Spleen (tissue), 11 donors: Measurements from ENCODE around the gene IFNL4. TPM values are rescaled to one million over a fixed set of nuclear protein-coding genes. Genes with fewer than 3 reads are reported as not detected.

Experiments used
- DNase-seq: peaks from one replicate; pipeline ENCODE4 v3.0.0-alpha.2; 2020
- H3K27ac ChIP-seq, 8 donors: fragments of 200-600 bp; sonication (generic) in 7 of 8; 1 replicate in 4 of 8; 2 replicates in 4 of 8; pipeline versions ENCODE4 v1.5.0 to v1.8.0; 2016 to 2021; ENCODE audit warnings: inconsistent platforms in 4 of 8, mild to moderate bottlenecking in 4 of 8, moderate library complexity in 1 of 8
- H3K27me3 ChIP-seq, 7 donors: fragments of 200-600 bp; sonication (generic) in 6 of 7; replicated peaks in 1 of 7; 1 replicate in 4 of 7; 2 replicates in 3 of 7; pipeline versions ENCODE4 v1.5.0 to v1.8.0; 2016 to 2021; ENCODE audit warnings: inconsistent platforms in 3 of 7, mild to moderate bottlenecking in 1 of 7
- H3K36me3 ChIP-seq, 6 donors: fragments of 200-600 bp; sonication (generic) in 5 of 6; 1 replicate in 4 of 6; 2 replicates in 2 of 6; pipeline versions ENCODE4 v1.5.0 to v1.8.0; 2016 to 2021; ENCODE audit warnings: inconsistent platforms in 2 of 6
- H3K4me1 ChIP-seq, 6 donors: fragments of 200-600 bp; sonication (generic) in 5 of 6; 1 replicate in 3 of 6; 2 replicates in 3 of 6; pipeline versions ENCODE4 v1.5.0 to v1.8.0; 2016 to 2021; ENCODE audit warnings: inconsistent platforms in 3 of 6
- H3K4me3 ChIP-seq, 8 donors: fragments of 200-600 bp; sonication (generic) in 7 of 8; 1 replicate in 4 of 8; 2 replicates in 4 of 8; pipeline versions ENCODE4 v1.5.0 to v1.8.0; 2016 to 2021; ENCODE audit warnings: inconsistent platforms in 4 of 8, mild to moderate bottlenecking in 4 of 8, moderate library complexity in 2 of 8
- H3K9me3 ChIP-seq, 8 donors: fragments of 200-600 bp; sonication (generic) in 7 of 8; 1 replicate in 4 of 8; 2 replicates in 4 of 8; pipeline versions ENCODE4 v1.5.0 to v1.8.0; 2016 to 2021; ENCODE audit warnings: inconsistent platforms in 4 of 8
- CTCF ChIP-seq, 11 experiments: fragments of 200-600 bp in 7 of 11; fragments of 450-650 bp in 4 of 11; sonication (generic) in 4 of 11; IDR thresholded peaks in 8 of 11; conservative IDR thresholded peaks in 3 of 11; 1 replicate in 7 of 11; 2 replicates in 4 of 11; pipeline versions ENCODE4 v1.4.0 to v1.8.0; 2016 to 2021; ENCODE audit warnings: antibody characterized with exemption in 11 of 11, inconsistent platforms in 4 of 11, mild to moderate bottlenecking in 1 of 11
- POLR2A ChIP-seq, 3 donors: fragments of 450-650 bp; IDR thresholded peaks; one replicate each; pipeline ENCODE4 v1.5.1; 2017; ENCODE audit warnings: antibody characterized with exemption in 3 of 3, mild to moderate bottlenecking in 1 of 3
- POLR2AphosphoS5 ChIP-seq, 3 donors: sonication (generic); formaldehyde crosslinking; IDR thresholded peaks; one replicate each; pipeline ENCODE4 v1.5.1; 2017; ENCODE audit warnings: antibody characterized with exemption in 3 of 3
- WGBS, 5 donors: extraction: QIAGEN DNeasy Blood & Tissue Kit in 3 of 5; methylation state at CpG; one replicate each; pipeline versions ENCODE4 v1.1.5 to v1.1.7; 2013 to 2018; 5-methylcytosine and 5-hydroxymethylcytosine counted together
- intact Hi-C: fragments of 100-400 bp; cut with DNase I; formaldehyde crosslinking; loops from one replicate; pipeline ENCODE4 v1.15.0; 2023; ENCODE audit warnings: low total_unique reads
- polyA plus RNA-seq, 3 donors: library from polyadenylated mRNA; stranded (reverse); fragments of 200-250 nt; gene quantifications; one replicate each; pipeline ENCODE4 v1.2.1, GENCODE V29; 2013
- total RNA-seq, 7 donors: library from RNA; depleted of rRNA in 3 of 7; stranded (reverse); fragments of >200 nt in 3 of 7; fragmentation: NEBNext Ultra II Directional in 4 of 7; extraction: Animal tissue kit (Norgen Biotek cat#: 25700) in 4 of 7; gene quantifications; one replicate each; pipeline versions ENCODE4 v1.1.0 to v1.2.1, GENCODE V29; 2016 to 2021
- donor health status: healthy with polysubstance abuse.
- donor health status: DM: no; HTN: no; CAD: no; lungs with moderate emphysema.
- donor health status: DM: no; HTN: no; CAD: no.
- donor health status: Bipolar disorder and iron deficiency.
- donor health status: healthy.
- donor health status: DM: no; HTN: no; CAD: no.
- donor health status: DM: yes; HTN: yes; CAD: no.

IFNL4 gene
- total and polyA plus RNA-seq, 10 donors, result not detected

DNA sequence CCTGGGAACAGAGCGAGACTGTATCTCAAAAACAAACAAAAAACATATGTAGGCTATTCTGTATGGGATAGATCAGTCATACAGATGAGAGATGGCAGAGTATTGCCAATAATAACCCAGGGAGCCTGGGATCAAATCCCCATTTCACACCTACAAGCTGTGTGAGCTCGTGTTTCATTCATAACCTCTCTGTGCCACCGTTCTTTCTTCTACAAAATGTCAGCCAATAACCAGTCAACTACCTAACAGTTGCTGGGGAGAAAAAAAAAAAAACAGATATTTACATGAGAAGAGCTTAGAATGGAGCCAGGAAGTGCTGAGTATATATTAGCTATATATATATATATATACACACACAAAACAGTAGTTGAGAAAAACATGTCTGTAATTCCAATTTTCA is 13.0 kb upstream of the IFNL4 start:
- Histone ChIP-seq H3K27ac (no peak overlapping the region), H3K36me3 (no peaks in the 10 kb centered on the region), H3K4me1 (peaks cover 0 to 21% (median 15%) of the 10 kb centered on the region in 6 donors), H3K9me3 (no peaks in the 10 kb centered on the region), H3K27me3 (peaks cover 4 to 66% (median 40%) of the 10 kb centered on the region in 7 donors), H3K4me3 (no peak overlapping the region)
- TF ChIP-seq CTCF (IDR thresholded peaks at IDR 0.05 in 8 of 11, conservative IDR thresholded peaks at IDR 0.05 in 3 of 11) (no peak), POLR2AphosphoS5 (IDR thresholded peaks at IDR 0.05) (no peak), POLR2A (IDR thresholded peaks at IDR 0.05) (no peak)
- no peak for DNase-seq
- intact Hi-C loops, result no loop called here
- 53 to 88% (median 82%) methylated on average over 3 of the region's 3 CpGs for WGBS, 5 donors

- Histone ChIP-seq H3K36me3 (no peaks in the 10 kb centered on the region), H3K4me3 (no peak overlapping the region), H3K4me1 (no peaks in the 10 kb centered on the region), H3K27me3 (peaks cover 0 to 44% (median 6%) of the 10 kb centered on the region in 7 donors), H3K27ac (no peak overlapping the region), H3K9me3 (no peaks in the 10 kb centered on the region)
- peak; percentile 6 for DNase-seq
- intact Hi-C loops, result no loop called here
- WGBS, 5 donors, result 94 to 97% (median 95%) methylated on average over 4 of the region's 4 CpGs
- TF ChIP-seq POLR2A (IDR thresholded peaks at IDR 0.05) (no peak), CTCF (IDR thresholded peaks at IDR 0.05 in 8 of 11, conservative IDR thresholded peaks at IDR 0.05 in 3 of 11) (no peak), POLR2AphosphoS5 (IDR thresholded peaks at IDR 0.05) (no peak)
Measured at GRCh38 chr19:39257227-39257626, 8.6 kb upstream of the IFNL4 start.

DNA sequence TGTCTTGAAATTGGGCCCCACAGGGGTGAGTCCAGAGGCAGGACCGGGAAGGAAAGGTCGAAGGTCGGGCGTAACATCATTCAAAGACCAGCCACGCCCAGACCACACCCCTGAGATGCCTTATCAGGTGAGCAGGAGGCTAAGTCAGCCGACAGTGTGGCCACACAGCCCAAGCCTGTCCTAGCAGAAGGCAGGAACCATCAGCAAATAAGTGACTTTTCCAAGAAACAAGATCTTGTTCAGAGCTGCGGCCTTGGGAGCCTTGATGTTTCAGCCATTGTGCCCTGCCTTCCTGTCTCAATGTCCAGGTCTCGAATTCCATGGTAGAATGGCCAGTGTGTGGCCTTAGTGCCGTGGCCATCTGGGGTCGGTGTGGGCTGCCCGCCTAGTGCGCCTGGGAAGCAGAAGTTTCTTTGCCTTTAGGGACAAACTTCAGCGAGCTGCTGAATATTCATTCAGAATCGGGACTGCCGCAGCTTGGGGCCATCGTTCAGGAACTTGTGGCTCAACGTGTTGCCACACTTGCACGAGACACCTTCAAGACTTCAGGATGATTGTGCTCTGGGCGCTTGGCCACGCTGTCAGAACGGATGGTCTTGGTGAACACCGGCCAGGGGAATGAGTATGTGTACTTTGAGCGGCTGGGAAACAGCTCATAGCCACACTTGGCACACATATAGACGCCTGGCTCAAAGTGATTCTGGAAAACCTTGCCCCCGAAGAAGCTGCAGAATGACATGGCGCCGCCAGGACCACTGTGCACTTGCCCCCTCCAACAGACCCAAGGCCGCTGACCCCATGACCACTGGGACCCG is 6.1 kb upstream of the IFNL4 start:
- 75 to 89% (median 84%) methylated on average over 28 to 29 of the region's 29 CpGs for WGBS, 5 donors
- no peaks in the 10 kb centered on the region for H3K4me1 ChIP-seq
- peaks cover 0 to 34% (median 0%) of the 10 kb centered on the region in 7 donors for H3K27me3 ChIP-seq
- H3K27ac ChIP-seq, result no peak overlapping the region
- intact Hi-C loops, result no loop called here
- TF ChIP-seq POLR2AphosphoS5 (IDR thresholded peaks at IDR 0.05) (no peak), POLR2A (IDR thresholded peaks at IDR 0.05) (no peak), CTCF (IDR thresholded peaks at IDR 0.05 in 8 of 11, conservative IDR thresholded peaks at IDR 0.05 in 3 of 11) (no peak)
- H3K4me3 ChIP-seq, result no peak overlapping the region
- DNase-seq, result no peak
- no peaks in the 10 kb centered on the region for H3K9me3 ChIP-seq
- no peaks in the 10 kb centered on the region for H3K36me3 ChIP-seq

DNA sequence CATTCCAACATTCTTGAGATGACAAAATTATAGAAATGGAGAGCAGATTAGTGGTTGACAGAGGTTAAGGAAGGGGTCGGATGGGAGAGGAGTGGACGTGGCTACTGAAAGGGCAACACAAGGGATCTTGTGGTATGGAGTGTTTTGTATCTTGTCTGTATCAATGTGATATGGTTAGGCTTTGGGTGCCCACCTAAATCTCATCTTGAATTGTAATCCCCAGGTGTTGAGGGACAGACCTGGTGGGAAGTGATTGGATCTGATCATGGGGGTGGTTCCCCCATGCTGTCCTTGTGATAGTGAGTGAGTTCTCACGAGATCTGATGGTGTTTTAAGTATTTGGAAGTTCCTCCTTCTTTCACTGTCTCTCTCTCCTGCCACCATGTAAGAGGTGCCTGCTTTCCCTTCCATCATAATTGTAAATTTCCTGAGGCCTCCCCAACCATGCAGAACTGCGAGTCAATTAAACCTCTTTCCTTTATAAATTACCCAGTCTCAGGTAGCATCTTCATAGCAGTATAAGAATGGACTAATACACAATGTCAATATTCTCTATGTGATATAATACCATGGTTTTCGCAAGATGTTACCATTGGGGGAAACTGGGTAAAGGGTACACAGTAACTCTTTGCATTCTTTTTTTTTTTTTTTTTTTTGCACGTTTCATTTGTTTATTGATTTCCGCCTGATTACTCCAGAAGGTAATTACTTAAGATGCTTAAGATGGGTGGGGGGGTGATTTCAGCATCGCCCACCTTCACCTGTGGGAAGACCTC is 4.9 kb upstream of the IFNL4 start:
- Histone ChIP-seq H3K4me1 (no peaks in the 10 kb centered on the region), H3K4me3 (no peak overlapping the region), H3K9me3 (no peaks in the 10 kb centered on the region), H3K36me3 (no peaks in the 10 kb centered on the region), H3K27ac (no peak overlapping the region), H3K27me3 (peaks cover 0 to 46% (median 5%) of the 10 kb centered on the region in 7 donors)
- no peak for TF ChIP-seq POLR2A (IDR thresholded peaks at IDR 0.05)
- TF ChIP-seq CTCF (IDR thresholded peaks at IDR 0.05 in 8 of 11, conservative IDR thresholded peaks at IDR 0.05 in 3 of 11), result no peak
- intact Hi-C loops, result no loop called here
- WGBS, 5 donors, result 74 to 87% (median 84%) methylated on average over 8 of the region's 8 CpGs
- DNase-seq, result no peak
